SK-N-MC (cell line): ENCODE results near the gene MAGEL2.

Source experiments
- EZH2 ChIP-seq: fragments of 200-600 bp; sonication (generic); IDR thresholded peaks from one replicate; pipeline ENCODE4 v1.6.1; 2017; ENCODE audit warnings: antibody characterized with exemption
- POLR2AphosphoS5 ChIP-seq: IDR thresholded peaks from 2 replicates; pipeline ENCODE4 v1.6.1; 2012; ENCODE audit warnings: mild to moderate bottlenecking, low read depth, low read length, borderline replicate concordance

DNA sequence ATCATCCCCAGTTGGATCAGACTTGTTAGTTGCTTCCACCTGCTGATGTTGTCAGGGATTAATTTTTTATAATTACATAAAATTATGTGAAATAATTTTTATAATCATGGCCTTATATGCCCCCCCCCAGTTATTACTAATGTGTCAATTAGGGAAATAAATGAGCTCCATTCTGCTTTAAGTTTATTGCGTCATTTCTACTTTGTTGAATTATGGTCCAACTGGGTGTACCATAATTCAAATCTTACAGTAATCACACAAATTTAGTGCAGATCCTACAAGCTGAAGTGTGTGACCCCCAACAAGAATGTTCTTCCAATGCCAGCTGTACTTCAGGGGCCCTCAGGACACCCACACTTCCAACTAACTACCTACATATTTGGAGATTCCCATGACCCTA, 46.9 kb upstream of the MAGEL2 start:
- TF ChIP-seq POLR2AphosphoS5 (no peak), EZH2 (no peak)
